Measurements from ENCODE around the gene ZMYND10. TPM values are rescaled to one million over a fixed set of nuclear protein-coding genes. Genes with fewer than 3 reads are reported as not detected.

ZMYND10 gene
- total RNA-seq, 1 donor from 2014 or later: not detected

DNA sequence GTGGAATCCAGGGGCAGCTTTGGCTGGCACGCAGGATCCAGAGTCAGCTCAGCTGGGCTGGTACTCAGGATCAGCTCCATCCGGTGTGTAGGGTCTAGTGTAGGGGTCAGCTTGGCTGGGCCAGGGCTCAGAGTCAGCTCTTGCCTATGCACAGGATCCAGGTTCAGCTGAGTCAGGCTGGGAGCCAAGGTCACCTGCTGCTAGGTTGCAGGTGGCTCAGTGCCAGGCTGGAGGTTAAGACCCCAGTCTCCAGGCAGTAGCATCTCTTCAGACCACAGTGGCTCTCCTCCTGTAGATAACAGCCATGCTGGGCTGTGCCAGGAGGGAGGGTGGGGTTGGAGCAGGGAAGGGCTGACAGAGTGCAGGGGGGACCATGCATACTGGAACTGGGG is 48.2 kb downstream of the ZMYND10 start:
- DNase-seq (ENCODE audit: low spot score): no peak
- H3K4me1 Mint-ChIP-seq (ENCODE audit: unreplicated experiment): peaks cover 19% of the 10 kb centered on the region
- H3K9me3 Mint-ChIP-seq (ENCODE audit: unreplicated experiment): no peaks in the 10 kb centered on the region
- no peak overlapping the region for H3K27ac Mint-ChIP-seq (ENCODE audit: unreplicated experiment)
- TF ChIP-seq, protein P1, sequence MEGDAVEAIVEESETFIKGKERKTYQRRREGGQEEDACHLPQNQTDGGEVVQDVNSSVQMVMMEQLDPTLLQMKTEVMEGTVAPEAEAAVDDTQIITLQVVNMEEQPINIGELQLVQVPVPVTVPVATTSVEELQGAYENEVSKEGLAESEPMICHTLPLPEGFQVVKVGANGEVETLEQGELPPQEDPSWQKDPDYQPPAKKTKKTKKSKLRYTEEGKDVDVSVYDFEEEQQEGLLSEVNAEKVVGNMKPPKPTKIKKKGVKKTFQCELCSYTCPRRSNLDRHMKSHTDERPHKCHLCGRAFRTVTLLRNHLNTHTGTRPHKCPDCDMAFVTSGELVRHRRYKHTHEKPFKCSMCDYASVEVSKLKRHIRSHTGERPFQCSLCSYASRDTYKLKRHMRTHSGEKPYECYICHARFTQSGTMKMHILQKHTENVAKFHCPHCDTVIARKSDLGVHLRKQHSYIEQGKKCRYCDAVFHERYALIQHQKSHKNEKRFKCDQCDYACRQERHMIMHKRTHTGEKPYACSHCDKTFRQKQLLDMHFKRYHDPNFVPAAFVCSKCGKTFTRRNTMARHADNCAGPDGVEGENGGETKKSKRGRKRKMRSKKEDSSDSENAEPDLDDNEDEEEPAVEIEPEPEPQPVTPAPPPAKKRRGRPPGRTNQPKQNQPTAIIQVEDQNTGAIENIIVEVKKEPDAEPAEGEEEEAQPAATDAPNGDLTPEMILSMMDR (IDR thresholded peaks at IDR 0.05; ENCODE audit: unreplicated experiment): no peak
- peaks cover 4% of the 10 kb centered on the region for H3K27me3 Mint-ChIP-seq (ENCODE audit: unreplicated experiment)
- H3K4me3 Mint-ChIP-seq (ENCODE audit: unreplicated experiment): no peak overlapping the region
- no peaks in the 10 kb centered on the region for H3K36me3 Mint-ChIP-seq (ENCODE audit: low read depth, unreplicated experiment)

DNA sequence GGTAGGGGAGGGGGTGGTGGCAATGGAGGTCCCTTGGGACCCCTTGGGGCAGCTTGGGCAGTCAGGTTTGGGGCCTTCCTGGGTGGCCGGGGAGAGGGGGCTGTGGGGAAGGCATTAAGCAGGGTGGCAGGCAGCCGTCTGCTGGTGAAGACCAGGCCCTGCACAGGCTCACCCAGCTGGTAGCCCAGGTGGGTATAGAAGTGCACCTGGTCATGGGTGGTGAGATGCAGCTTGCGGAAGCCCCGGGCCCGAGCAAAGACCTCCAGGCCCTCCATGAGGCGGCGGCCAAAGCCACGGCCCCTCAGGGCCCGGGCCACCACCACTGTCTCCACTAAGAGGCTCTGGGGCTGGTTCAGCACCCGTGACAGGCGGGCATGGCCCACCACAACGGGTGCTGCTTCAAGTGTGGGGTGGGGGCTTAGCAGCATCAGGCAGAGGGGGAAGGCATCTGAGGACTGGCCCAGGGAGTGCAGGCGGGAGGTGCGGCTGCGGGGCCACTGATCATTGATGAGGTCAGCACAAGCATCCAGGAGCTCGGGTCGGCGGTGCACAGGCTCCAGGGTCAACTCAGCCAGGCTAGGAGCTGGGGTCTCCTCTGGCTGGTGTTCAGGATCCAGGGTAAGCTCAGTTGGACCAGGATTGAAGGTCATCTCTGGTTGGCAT is 48.7 kb downstream of the ZMYND10 start:
- Mint-ChIP-seq H3K9me3 (ENCODE audit: unreplicated experiment) (no peaks in the 10 kb centered on the region), H3K27me3 (ENCODE audit: unreplicated experiment) (peaks cover 2% of the 10 kb centered on the region), H3K27ac (ENCODE audit: unreplicated experiment) (no peak overlapping the region), H3K36me3 (ENCODE audit: low read depth, unreplicated experiment) (no peaks in the 10 kb centered on the region), H3K4me1 (ENCODE audit: unreplicated experiment) (peaks cover 19% of the 10 kb centered on the region), H3K4me3 (ENCODE audit: unreplicated experiment) (peak overlapping the region; percentile 51)
- TF ChIP-seq, protein P1 (IDR thresholded peaks at IDR 0.05; ENCODE audit: unreplicated experiment): no peak
- no peak for DNase-seq (ENCODE audit: low spot score)

DNA sequence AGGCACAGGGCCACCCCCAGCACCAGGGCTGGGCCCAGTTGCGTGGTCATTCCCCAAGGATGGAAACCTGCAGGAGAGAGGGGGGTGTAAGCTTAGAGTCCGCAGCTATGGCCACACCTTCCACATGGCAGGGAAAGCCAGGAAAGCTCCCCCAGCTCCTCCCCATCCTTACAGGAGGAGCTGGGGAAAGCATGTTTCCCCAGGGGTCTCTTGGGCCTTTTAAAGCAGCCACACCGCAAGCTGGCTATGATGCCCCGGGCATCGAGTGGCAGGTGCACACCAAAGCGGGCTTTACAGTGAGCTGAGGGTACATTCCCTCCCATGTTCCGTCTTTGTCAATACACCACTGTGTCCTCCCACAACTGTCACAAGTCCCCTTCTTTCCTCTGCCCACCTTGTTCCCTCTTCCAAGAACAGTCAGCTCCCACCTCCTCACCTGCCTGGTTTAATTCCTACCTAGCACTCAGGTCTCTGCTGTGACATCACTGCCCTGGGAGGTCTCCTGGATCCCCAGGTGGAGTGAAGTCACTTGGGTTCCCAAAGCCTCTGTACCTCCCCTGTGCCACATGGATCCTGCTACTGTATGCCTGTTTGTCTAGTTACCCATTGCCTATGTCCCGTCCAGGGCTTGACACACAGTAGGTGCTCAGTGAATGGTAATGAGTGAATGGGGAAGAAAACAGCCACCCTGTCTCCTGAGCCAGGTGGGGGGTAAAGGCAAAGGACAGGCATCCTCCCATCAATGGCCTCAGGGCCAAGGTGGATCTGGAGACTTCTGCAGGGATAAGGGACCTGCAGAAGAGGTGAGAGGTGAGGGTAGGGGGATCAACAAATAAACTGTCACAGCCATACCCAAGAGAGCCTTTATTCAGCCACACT is 49.7 kb downstream of the ZMYND10 start:
- DNase-seq (ENCODE audit: low spot score): no peak
- no peaks in the 10 kb centered on the region for H3K9me3 Mint-ChIP-seq (ENCODE audit: unreplicated experiment)
- TF ChIP-seq, protein P1 (IDR thresholded peaks at IDR 0.05; ENCODE audit: unreplicated experiment): no peak
- H3K36me3 Mint-ChIP-seq (ENCODE audit: low read depth, unreplicated experiment): peaks cover 4% of the 10 kb centered on the region
- H3K27me3 Mint-ChIP-seq (ENCODE audit: unreplicated experiment): peaks cover 5% of the 10 kb centered on the region
- H3K4me1 Mint-ChIP-seq (ENCODE audit: unreplicated experiment): peaks cover 22% of the 10 kb centered on the region
- H3K27ac Mint-ChIP-seq (ENCODE audit: unreplicated experiment): no peak overlapping the region
- H3K4me3 Mint-ChIP-seq (ENCODE audit: unreplicated experiment): no peak overlapping the region

DNA sequence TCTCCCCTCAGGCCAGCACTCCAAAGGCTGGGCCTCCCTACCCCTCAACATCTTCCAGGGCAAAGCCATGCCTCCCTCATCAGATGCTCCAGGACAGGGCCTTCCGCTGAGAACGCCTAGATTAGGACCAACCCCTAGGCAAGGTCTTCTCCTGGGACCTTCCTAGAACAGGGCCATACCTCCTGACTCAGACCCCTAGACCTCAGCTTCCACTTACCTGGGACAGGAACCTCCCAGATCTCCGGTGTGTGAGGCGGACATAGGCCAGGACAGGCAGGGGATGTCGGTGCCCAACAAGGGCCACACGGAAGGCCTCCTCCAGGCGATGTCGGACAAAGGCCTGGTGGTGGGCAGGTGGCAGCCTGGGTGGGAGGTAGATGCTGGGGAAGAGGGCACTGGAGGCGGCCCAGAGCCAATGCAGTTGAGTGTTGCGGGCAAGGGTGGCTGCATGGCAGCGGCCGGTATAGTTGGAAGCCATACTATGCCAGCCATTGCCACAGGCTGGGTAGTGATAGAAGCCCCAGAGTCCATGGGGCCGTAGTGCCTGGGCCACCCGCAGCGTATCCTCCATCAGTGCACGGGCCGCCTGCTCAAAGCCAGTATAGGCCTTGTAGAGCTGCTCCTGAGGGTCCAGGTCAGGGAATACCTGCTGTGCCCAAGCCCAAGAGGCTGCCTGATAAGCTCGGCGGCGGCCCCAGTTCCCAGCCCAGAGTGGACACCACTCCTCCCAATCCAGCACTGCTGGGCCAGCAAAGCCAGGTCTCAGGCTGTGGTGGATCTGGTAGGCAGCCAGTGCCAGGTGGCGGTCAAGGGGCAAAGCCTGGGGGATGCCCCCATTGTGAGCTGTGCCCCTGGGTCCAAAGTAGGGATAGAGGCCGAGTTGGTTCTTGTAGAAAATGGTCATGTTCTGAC is 50.8 kb downstream of the ZMYND10 start:
- Mint-ChIP-seq H3K27ac (ENCODE audit: unreplicated experiment) (no peak overlapping the region), H3K9me3 (ENCODE audit: unreplicated experiment) (no peaks in the 10 kb centered on the region), H3K4me3 (ENCODE audit: unreplicated experiment) (no peak overlapping the region), H3K4me1 (ENCODE audit: unreplicated experiment) (peaks cover 16% of the 10 kb centered on the region), H3K36me3 (ENCODE audit: low read depth, unreplicated experiment) (peaks cover 4% of the 10 kb centered on the region), H3K27me3 (ENCODE audit: unreplicated experiment) (peaks cover 3% of the 10 kb centered on the region)
- no peak for DNase-seq (ENCODE audit: low spot score)
- TF ChIP-seq, protein P1 (IDR thresholded peaks at IDR 0.05; ENCODE audit: unreplicated experiment): no peak

Measured in endothelial cell (in vitro differentiated cells).